Endometrium (tissue), 2 donors: ENCODE results near the gene IPPK.

Experiments
- FAIRE-seq: peaks from 2 replicates; lab custom pipeline; 2012; peaks lifted over from hg19 to GRCh38; lab: Jason Lieb, UNC
- donor health status: control.
- donor health status: control.

IPPK gene

GRCh38 chr9:92686954-92687353, 17.0 kb upstream of the IPPK start:
- FAIRE-seq = no peak

GRCh38 chr9:92685022-92685421, 15.1 kb upstream of the IPPK start:
- no peak for FAIRE-seq

GRCh38 chr9:92682269-92682668, 12.3 kb upstream of the IPPK start:
- FAIRE-seq = no peak

- no peak for FAIRE-seq
These were observed 10.5 kb upstream of the IPPK start for GRCh38 chr9:92680166-92681119.

GRCh38 chr9:92679413-92680165, 9.7 kb upstream of the IPPK start:
- no peak for FAIRE-seq

GRCh38 chr9:92671323-92671722, 1.4 kb upstream of the IPPK start:
- no peak for FAIRE-seq

GRCh38 chr9:92669527-92669889, 423 bp downstream of the IPPK start:
- FAIRE-seq = no peak

- FAIRE-seq = no peak
These were observed 995 bp downstream of the IPPK start for GRCh38 chr9:92668746-92669526.

- no peak for FAIRE-seq
These were observed 2.9 kb downstream of the IPPK start for GRCh38 chr9:92666912-92667532.

- no peak for FAIRE-seq
These were observed 3.7 kb downstream of the IPPK start for GRCh38 chr9:92666236-92666635.

GRCh38 chr9:92665836-92666235, 4.1 kb downstream of the IPPK start:
- FAIRE-seq = no peak

GRCh38 chr9:92664394-92665152, 5.4 kb downstream of the IPPK start:
- FAIRE-seq = no peak

- no peak for FAIRE-seq
These were observed 6.0 kb downstream of the IPPK start for GRCh38 chr9:92663951-92664350.

- no peak for FAIRE-seq
These were observed 6.8 kb downstream of the IPPK start for GRCh38 chr9:92663126-92663525.

GRCh38 chr9:92661743-92662142, 8.2 kb downstream of the IPPK start:
- no peak for FAIRE-seq

- no peak for FAIRE-seq
These were observed 8.8 kb downstream of the IPPK start for GRCh38 chr9:92661127-92661526.

GRCh38 chr9:92660266-92660665, 9.7 kb downstream of the IPPK start:
- no peak for FAIRE-seq

GRCh38 chr9:92659601-92660000, 10.3 kb downstream of the IPPK start:
- FAIRE-seq = no peak

GRCh38 chr9:92658611-92659010, 11.3 kb downstream of the IPPK start:
- FAIRE-seq = no peak

GRCh38 chr9:92658176-92658575, 11.8 kb downstream of the IPPK start:
- no peak for FAIRE-seq
